Stimulated activated CD4-positive, alpha-beta T cell treated with anti-CD3 and anti-CD28 coated beads, Interleukin-12 subunit alpha, Interleukin-12 subunit beta, amount 100 ng/mL, for 48 hours (primary cell): ENCODE data around the gene SH3BP4.

Source experiments
- DNase-seq, 3 donors: peaks; one replicate each; pipeline ENCODE4 v3.0.0-alpha.2; 2020; ENCODE audit warnings: low read depth in 2 of 3, low spot score in 1 of 3

SH3BP4 gene

DNA sequence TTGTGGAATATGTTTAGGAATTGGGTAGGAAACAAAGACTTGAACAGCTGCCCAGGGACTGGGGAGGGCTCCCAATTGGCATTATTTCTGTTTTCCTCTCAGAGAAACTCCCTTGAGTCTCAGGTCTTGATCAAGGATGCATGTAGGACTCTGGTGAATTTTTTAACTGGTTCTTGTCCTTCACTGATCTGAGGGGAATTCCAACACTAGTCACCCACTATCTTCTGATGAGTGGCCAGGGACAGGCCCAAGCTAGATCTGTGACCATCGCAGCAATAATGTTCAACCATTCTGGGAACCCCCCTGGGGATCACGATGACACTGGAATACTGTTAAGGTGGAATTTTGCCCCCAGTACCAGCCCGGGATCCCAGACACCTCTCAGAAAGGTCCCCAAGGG lies 132.0 kb downstream of the SH3BP4 start:
- DNase-seq: no peak

DNA sequence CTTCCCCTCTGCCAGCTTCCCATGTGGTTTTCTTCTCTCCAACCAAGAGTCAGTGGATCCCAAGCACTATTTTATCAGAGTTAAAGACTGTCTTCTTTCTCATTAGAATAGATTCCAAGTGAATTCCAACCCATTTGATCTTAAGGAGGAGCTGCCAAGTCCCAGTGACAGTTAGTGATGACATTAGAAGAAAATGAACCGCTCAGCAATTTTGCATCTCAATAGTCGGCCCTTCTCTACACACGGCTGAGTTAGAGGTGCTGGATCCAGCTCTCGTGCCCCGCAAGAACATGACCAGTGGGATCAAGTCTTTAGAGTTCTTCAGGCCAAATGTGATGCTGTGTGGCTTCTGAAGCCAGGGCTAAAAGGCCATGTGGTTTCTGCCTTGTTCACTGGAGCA lies 132.6 kb downstream of the SH3BP4 start:
- no peak for DNase-seq

- DNase-seq: no peak
Measured at GRCh38 chr2:235085476-235085875, 133.7 kb downstream of the SH3BP4 start.

DNA sequence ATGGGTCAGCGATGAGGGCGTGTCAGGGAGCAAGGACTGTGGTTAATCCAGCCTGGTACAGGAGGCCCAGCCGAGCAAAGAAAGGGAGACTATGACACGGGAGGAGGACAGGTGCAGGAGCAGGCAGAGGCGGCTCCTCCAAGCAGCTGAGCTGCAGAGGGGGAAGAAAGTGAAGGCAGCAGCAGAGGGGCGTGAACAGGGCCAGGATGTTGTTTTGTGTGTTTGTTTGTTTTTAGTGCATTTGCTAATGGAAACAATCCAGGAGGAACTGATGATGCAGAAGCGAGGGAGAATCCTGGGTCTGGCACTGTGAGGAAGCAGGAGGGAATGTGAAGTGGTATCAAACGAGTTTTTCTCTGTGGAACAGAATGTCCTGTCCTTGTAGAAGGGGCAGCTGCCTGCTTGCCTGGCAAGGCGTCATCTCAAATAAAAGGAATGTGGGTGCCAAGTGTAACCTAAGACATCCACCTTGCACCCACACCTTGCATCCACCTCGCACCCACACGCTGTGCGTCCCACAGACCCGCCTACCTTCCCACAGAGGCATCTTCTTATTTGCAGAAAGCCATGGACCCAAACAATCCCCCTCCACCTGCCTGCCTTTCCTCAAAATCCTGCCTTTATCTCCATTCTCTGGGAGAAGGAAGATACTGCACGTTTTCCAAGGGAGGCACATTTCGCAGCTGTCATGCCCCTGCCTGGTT lies 134.8 kb downstream of the SH3BP4 start:
- no peak for DNase-seq

- DNase-seq: no peak
Measured at GRCh38 chr2:235087832-235088495, 136.1 kb downstream of the SH3BP4 start.

- DNase-seq: no peak
Measured at GRCh38 chr2:235088496-235088921, 136.7 kb downstream of the SH3BP4 start.

GRCh38 chr2:235091421-235091820 lies 139.6 kb downstream of the SH3BP4 start:
- DNase-seq: no peak

DNA sequence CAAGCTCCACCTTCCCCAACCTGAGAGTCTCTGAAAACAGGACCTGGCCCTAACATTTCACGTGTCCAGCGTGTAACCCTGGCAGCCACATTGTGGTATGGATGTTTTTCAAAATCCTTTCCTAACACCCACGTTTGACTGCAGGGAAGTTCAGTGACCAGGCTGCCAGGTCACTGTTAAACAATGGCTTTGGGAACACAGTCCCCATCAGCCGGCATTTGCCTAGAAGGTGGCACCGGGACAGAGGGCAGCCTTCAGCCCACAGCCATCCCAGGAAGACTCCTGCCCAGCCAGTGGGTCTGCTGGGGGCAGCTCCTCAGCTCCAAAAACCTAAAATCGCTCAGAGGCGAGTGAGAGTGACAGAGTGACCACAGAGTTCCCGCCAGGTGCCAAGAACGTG lies 140.2 kb downstream of the SH3BP4 start:
- DNase-seq: no peak

DNA sequence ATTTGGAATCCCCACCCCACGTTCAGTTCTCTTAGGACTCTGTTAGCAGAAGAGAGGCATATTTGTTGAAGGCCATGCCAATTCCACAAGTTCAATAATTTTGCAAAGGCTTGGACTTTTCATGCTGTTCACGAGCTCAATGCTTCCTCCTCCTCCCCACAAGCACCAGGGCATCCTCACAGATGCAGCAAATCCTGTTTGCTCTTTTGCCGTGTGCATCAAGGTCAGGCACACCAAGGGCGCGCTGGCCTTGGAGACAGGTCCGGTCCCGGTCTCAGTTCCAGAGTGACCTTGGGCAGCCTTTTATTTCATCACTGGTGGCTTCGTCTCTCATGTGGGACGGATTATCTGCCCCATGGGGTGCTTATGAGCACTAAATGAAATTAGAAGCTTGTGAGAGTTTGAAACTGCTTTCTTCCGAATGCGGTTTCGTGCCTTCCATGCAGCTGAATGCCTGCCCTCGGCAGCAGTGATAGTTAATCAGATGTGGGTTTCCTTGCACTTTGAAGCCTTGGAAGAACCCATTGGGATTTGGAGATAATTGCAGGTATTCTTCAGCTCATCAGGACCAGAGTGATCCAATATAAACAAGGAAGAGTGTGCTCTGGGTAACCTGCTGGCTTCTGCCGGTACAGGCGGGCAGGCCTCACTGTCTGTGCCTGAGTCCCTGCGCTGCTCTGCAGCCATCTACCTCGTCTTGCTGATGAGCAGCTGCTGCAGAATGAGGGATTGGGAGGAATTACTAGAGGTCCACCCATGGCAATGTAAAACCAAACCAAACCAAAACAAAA lies 140.8 kb downstream of the SH3BP4 start:
- DNase-seq: no peak

DNA sequence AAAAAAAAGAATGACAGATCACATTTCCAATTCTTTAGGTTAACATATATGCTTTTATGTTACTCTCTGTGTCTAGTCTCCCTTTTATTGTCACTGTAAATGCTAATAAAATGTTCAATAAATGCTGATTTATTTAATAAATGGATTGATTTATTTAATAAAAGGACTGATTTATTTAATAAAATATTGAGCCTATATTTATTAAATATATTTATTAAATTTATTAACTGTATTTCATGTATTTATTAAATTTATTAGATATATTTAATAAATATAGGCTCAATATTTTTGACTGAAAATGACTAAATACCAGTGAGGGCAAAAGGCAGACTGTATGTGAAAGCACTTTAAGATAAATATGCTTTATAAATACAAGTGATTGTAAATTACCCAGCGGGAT lies 142.6 kb downstream of the SH3BP4 start:
- DNase-seq: no peak

- DNase-seq: no peak
Measured at GRCh38 chr2:235095569-235095968, 143.8 kb downstream of the SH3BP4 start.

DNA sequence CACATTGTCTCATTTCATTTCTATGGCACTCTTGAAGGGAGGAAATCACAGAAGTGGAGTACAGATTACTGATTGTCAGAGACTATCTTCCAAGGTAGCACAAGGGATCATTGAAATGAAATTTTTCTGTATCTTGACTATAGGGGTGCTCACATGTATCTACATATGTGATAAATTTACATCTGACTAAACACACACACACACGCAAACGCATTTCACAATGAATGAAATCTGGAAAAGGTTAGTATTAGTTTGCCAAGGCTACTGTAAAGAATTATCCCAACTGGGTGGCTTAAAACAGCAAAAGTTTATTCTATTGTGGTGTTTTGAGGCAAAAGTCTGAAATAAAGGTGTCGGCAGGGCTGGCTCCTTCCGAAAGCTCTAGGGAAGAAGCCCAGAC lies 144.6 kb downstream of the SH3BP4 start:
- no peak for DNase-seq

DNA sequence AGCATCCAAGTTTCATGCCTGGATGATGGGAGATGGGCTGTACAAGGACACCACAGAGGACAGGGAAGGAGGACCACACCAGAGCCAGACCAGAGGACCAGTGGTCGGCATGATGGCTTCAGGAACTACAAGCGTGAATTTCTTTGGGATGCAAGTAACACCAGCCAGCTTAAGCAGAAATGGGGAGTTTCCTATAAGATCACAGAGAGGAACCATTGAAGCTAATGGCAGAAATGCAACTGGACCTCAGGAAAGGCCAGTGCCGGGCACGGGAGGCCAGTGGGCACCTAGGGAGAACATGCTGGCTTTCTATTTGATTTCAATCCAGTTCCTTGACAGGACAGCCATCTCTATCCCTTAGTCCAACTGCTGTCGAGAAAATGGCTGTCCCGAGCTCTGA lies 145.4 kb downstream of the SH3BP4 start:
- DNase-seq: no peak

- DNase-seq: no peak
Measured at GRCh38 chr2:235098269-235098668, 146.5 kb downstream of the SH3BP4 start.

DNA sequence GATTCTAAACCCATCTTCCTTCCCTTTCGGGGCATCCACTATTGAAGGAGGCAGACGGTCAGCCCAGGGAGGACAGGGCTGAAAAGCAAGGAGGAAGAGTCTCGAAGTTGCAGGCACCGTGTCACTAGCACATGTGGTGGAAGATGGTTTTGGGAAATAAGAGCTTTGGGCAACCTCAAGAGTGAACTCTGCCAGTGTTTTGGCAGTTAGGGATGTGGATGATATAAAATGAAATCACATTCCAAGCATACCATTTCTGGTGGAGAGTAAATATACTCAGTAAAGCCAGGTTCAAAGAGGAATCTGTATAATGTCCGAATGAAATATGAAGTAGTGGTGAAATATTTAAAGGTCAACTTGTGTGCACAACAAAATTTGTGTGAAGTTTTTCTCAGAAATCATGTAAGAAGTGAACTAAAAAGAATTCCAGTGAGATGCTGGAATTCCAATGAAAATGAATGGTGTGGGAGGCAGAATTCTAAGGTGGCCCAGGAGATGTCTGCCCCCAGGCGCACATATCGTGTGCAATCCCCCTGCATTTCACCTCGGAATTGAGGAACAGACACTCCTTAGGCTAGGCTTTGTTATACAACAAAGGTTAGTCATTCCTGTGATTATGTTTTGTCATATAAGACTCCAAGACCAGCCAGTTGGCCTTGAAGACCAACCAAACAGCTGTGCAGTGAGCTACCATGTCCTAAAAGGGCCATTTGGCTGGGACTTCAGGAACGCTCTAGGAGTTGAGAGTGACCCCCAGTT lies 147.1 kb downstream of the SH3BP4 start:
- no peak for DNase-seq

DNA sequence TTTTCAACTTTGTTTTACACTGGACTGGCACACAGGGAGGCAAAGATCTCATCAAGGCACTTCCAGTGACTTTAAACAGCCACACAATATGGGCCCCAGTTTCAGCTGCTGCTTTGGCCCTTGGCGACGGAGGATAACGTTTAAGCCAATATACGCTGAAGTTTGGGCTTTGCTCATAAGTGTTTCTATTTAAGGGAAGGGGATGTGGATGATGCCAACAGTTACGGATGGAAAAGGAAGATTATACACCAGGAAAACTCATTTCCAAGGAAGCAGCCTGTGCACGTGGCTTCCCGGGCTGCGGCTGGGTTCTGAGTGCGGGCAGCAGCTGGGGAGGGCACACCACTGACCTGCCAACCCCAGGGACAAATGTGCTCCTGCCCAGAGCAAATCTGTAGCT lies 151.1 kb downstream of the SH3BP4 start:
- DNase-seq: no peak
